HepG2 (cell line): ENCODE data around the gene SIVA1. TPM values are rescaled to one million over a fixed set of nuclear protein-coding genes. Genes with fewer than 3 reads are reported as not detected.
A peak's percentile ranks its signal among the peaks of the same experiment; 100 is the strongest.

ENCODE experiments used
- ATF5 ChIP-seq: sonication (generic); formaldehyde crosslinking; IDR thresholded peaks from 2 replicates; pipeline ENCODE4 v1.4.0; 2020; ENCODE audit warnings: mild to moderate bottlenecking, low read depth, missing genetic modification reagents
- FOXJ3 ChIP-seq: sonication (generic); formaldehyde crosslinking; IDR thresholded peaks from 2 replicates; pipeline ENCODE4 v1.4.0; 2020; ENCODE audit warnings: missing genetic modification reagents, mild to moderate bottlenecking, borderline replicate concordance
- FUBP1 ChIP-seq: sonication (generic); formaldehyde crosslinking; IDR thresholded peaks from 2 replicates; pipeline ENCODE4 v1.5.1; 2020; ENCODE audit warnings: missing genetic modification reagents, mild to moderate bottlenecking, borderline replicate concordance
- GATAD1 ChIP-seq: IDR thresholded peaks from 2 replicates; pipeline ENCODE4 v1.6.1; 2016; ENCODE audit warnings: missing genetic modification reagents, missing compliant biosample characterization
- SSRP1 ChIP-seq: IDR thresholded peaks from 2 replicates; pipeline ENCODE4 v1.6.1; 2016; ENCODE audit warnings: control low read depth
- ZBTB43 ChIP-seq: sonication (generic); formaldehyde crosslinking; conservative IDR thresholded peaks from 2 replicates; pipeline ENCODE4 v1.4.0; 2020; ENCODE audit warnings: missing genetic modification reagents
- ZFY ChIP-seq: sonication (generic); formaldehyde crosslinking; IDR thresholded peaks from 2 replicates; pipeline ENCODE4 v1.4.0; 2020; ENCODE audit warnings: missing genetic modification reagents
- ZNF660 ChIP-seq: sonication (generic); formaldehyde crosslinking; IDR thresholded peaks from 2 replicates; pipeline ENCODE4 v1.5.1; 2020; ENCODE audit warnings: mild to moderate bottlenecking, low read depth, missing genetic modification reagents, borderline replicate concordance
- ZNF75D ChIP-seq: sonication (generic); formaldehyde crosslinking; IDR thresholded peaks from 2 replicates; pipeline ENCODE4 v1.8.1; 2023; ENCODE audit warnings: missing genetic modification reagents, mild to moderate bottlenecking, borderline replicate concordance
- ZUFSP ChIP-seq: sonication (generic); formaldehyde crosslinking; IDR thresholded peaks from 2 replicates; pipeline ENCODE4 v1.9.0; 2021; ENCODE audit warnings: missing genetic modification reagents, mild to moderate bottlenecking, borderline replicate concordance
- polyA plus RNA-seq, 8 experiments: library from polyadenylated mRNA; depleted of rRNA in 3 of 8; stranded (reverse) in 7 of 8; unstranded in 1 of 8; fragments of >200 nt; fragmentation: Illumina TruSeq in 4 of 8; extraction: Trizol in 4 of 8; gene quantifications; 2 replicates each; pipeline versions ENCODE4 v1.2.1 to v1.2.3, GENCODE V29; 2011 to 2016; ENCODE audit warnings: low read depth in 4 of 8, missing spikeins in 1 of 8, mixed read lengths in 1 of 8; ENCODE audit not compliant: insufficient read depth in 1 of 8
- total RNA-seq, 5 experiments: library from RNA; depleted of rRNA; stranded (reverse); fragments of >200 nt; fragmentation: Illumina TruSeq; extraction: Trizol; gene quantifications; 2 replicates each; pipeline ENCODE4 v1.2.3, GENCODE V29; 2016; ENCODE audit warnings: low read depth in 1 of 5
- TF ChIP-seq, protein P1 (sequence below): sonication (generic); formaldehyde crosslinking; IDR thresholded peaks from 2 replicates; pipeline ENCODE4 v1.4.0; 2020; ENCODE audit warnings: mild to moderate bottlenecking, missing genetic modification reagents
- TF ChIP-seq, protein P2 (sequence below): sonication (generic); formaldehyde crosslinking; IDR thresholded peaks from 2 replicates; pipeline ENCODE4 v1.4.0; 2020; ENCODE audit warnings: mild to moderate bottlenecking, missing genetic modification reagents
- TF ChIP-seq, protein P3 (sequence below): sonication (generic); formaldehyde crosslinking; IDR thresholded peaks from 2 replicates; pipeline ENCODE4 v1.5.0; 2020; ENCODE audit warnings: missing genetic modification reagents

Gene SIVA1
- total and polyA plus RNA-seq, 2 of the 13 experiments (the other 11 are each of a cell fraction or from before 2014, with no cell fraction given): 123 to 186 TPM

DNA sequence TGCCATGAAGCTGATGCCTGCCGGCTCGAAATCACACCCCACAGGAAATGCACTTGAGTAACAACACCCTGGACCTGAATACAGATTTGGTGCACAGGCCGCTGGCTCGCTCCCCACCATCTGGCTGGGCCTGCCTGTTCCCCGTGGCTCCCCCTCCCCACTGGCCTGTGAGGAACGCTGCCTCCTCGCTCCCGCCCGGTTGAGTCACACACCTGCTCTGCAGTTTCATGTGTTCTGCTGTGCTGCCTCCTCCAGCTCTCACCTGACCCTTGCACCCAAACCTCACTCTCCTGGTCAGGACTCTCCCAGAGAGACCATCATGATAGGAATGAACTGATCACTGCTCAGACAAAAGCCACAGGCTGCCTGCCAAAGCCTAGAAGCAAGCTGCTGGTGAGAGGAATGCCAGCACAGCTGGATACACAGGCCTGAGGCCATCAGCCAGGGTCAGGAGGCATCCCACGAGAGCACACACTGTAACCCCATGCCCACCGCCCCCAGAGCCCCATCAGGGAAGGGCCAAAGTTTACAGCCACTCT lies 3.8 kb upstream of the SIVA1 start (continued):
- TF ChIP-seq, protein P1, sequence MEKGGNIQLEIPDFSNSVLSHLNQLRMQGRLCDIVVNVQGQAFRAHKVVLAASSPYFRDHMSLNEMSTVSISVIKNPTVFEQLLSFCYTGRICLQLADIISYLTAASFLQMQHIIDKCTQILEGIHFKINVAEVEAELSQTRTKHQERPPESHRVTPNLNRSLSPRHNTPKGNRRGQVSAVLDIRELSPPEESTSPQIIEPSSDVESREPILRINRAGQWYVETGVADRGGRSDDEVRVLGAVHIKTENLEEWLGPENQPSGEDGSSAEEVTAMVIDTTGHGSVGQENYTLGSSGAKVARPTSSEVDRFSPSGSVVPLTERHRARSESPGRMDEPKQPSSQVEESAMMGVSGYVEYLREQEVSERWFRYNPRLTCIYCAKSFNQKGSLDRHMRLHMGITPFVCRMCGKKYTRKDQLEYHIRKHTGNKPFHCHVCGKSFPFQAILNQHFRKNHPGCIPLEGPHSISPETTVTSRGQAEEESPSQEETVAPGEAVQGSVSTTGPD (CRISPR knock-in tag): no peak
- TF ChIP-seq, protein P2, sequence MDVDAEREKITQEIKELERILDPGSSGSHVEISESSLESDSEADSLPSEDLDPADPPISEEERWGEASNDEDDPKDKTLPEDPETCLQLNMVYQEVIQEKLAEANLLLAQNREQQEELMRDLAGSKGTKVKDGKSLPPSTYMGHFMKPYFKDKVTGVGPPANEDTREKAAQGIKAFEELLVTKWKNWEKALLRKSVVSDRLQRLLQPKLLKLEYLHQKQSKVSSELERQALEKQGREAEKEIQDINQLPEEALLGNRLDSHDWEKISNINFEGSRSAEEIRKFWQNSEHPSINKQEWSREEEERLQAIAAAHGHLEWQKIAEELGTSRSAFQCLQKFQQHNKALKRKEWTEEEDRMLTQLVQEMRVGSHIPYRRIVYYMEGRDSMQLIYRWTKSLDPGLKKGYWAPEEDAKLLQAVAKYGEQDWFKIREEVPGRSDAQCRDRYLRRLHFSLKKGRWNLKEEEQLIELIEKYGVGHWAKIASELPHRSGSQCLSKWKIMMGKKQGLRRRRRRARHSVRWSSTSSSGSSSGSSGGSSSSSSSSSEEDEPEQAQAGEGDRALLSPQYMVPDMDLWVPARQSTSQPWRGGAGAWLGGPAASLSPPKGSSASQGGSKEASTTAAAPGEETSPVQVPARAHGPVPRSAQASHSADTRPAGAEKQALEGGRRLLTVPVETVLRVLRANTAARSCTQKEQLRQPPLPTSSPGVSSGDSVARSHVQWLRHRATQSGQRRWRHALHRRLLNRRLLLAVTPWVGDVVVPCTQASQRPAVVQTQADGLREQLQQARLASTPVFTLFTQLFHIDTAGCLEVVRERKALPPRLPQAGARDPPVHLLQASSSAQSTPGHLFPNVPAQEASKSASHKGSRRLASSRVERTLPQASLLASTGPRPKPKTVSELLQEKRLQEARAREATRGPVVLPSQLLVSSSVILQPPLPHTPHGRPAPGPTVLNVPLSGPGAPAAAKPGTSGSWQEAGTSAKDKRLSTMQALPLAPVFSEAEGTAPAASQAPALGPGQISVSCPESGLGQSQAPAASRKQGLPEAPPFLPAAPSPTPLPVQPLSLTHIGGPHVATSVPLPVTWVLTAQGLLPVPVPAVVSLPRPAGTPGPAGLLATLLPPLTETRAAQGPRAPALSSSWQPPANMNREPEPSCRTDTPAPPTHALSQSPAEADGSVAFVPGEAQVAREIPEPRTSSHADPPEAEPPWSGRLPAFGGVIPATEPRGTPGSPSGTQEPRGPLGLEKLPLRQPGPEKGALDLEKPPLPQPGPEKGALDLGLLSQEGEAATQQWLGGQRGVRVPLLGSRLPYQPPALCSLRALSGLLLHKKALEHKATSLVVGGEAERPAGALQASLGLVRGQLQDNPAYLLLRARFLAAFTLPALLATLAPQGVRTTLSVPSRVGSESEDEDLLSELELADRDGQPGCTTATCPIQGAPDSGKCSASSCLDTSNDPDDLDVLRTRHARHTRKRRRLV (CRISPR knock-in tag): no peak
- TF ChIP-seq ZBTB43 (CRISPR knock-in tag) (no peak), FUBP1 (CRISPR knock-in tag) (no peak), ATF5 (CRISPR knock-in tag) (no peak), GATAD1 (CRISPR knock-in tag) (peak; percentile 52; the same call in 1 of the 2 replicates), ZFY (peak; percentile 46; the same call in 1 of the 2 replicates), ZUFSP (CRISPR knock-in tag) (no peak), ZNF660 (CRISPR knock-in tag) (no peak), ZNF75D (CRISPR knock-in tag) (no peak), SSRP1 (no peak), FOXJ3 (CRISPR knock-in tag) (no peak)
- TF ChIP-seq, protein P3, sequence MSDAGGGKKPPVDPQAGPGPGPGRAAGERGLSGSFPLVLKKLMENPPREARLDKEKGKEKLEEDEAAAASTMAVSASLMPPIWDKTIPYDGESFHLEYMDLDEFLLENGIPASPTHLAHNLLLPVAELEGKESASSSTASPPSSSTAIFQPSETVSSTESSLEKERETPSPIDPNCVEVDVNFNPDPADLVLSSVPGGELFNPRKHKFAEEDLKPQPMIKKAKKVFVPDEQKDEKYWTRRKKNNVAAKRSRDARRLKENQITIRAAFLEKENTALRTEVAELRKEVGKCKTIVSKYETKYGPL (CRISPR knock-in tag): no peak
